Neuronal stem cell (in vitro differentiated cells): Measurements from ENCODE around the gene DLG2.

Experiments used
- DNase-seq: peaks from one replicate; pipeline ENCODE4 v3.0.0-alpha.2; 2013; ENCODE audit warnings: low spot score
- H2AFZ ChIP-seq: one replicate; pipeline ENCODE4 v1.6.1; 2013; ENCODE audit warnings: mild to moderate bottlenecking, low read length, inconsistent platforms
- H2AK5ac ChIP-seq: 2 replicates; pipeline ENCODE4 v1.6.1; 2013; ENCODE audit warnings: low read depth, mild to moderate bottlenecking, inconsistent platforms, low read length, moderate library complexity, mixed read lengths
- H2BK120ac ChIP-seq: 2 replicates; pipeline ENCODE4 v1.6.1; 2013; ENCODE audit warnings: low read depth, mild to moderate bottlenecking, inconsistent platforms, low read length, moderate library complexity, mixed read lengths
- H2BK12ac ChIP-seq: one replicate; pipeline ENCODE4 v1.6.1; 2013; ENCODE audit warnings: low read length, inconsistent platforms
- H2BK15ac ChIP-seq: 2 replicates; pipeline ENCODE4 v1.6.1; 2013; ENCODE audit warnings: mild to moderate bottlenecking, low read length, inconsistent platforms, mixed read lengths
- H2BK5ac ChIP-seq: one replicate; pipeline ENCODE4 v1.6.1; 2013; ENCODE audit warnings: inconsistent platforms, mild to moderate bottlenecking, low read length, moderate library complexity
- H3K14ac ChIP-seq: one replicate; pipeline ENCODE4 v1.6.1; 2013; ENCODE audit warnings: low read length, inconsistent platforms
- H3K18ac ChIP-seq: 2 replicates; pipeline ENCODE4 v1.6.1; 2013; ENCODE audit warnings: low read length, inconsistent platforms
- H3K23ac ChIP-seq: 2 replicates; pipeline ENCODE4 v1.6.1; 2013; ENCODE audit warnings: low read depth, mild to moderate bottlenecking, mixed read lengths, low read length, inconsistent platforms; ENCODE audit not compliant: poor library complexity
- H3K27ac ChIP-seq: replicated peaks from 3 replicates; pipeline ENCODE4 v1.5.1; 2013; ENCODE audit warnings: low read length, inconsistent platforms
- H3K27me3 ChIP-seq, 3 experiments: 2 replicates each; pipeline ENCODE4 v1.6.1; 2013; ENCODE audit warnings: low read length in 3 of 3, mild to moderate bottlenecking in 2 of 3, inconsistent platforms in 1 of 3, low read depth in 1 of 3, mixed read lengths in 1 of 3, moderate library complexity in 1 of 3; ENCODE audit not compliant: control insufficient read depth in 3 of 3, insufficient read depth in 3 of 3
- H3K36me3 ChIP-seq, 2 donors: replicated peaks in 1 of 2; 2 replicates each; pipeline ENCODE4 v1.6.1; 2013; ENCODE audit warnings: low read length in 2 of 2; ENCODE audit not compliant: control insufficient read depth in 2 of 2, insufficient read depth in 2 of 2
- H3K4ac ChIP-seq: 2 replicates; pipeline ENCODE4 v1.6.1; 2013; ENCODE audit warnings: inconsistent platforms, mild to moderate bottlenecking, low read length, moderate library complexity
- H3K4me1 ChIP-seq, 2 donors: 1 replicate in 1 of 2; 2 replicates in 1 of 2; pipeline ENCODE4 v1.6.1; 2013; ENCODE audit warnings: low read length in 2 of 2, low read depth in 1 of 2; ENCODE audit not compliant: control insufficient read depth in 2 of 2, insufficient read depth in 1 of 2
- H3K4me2 ChIP-seq: one replicate; pipeline ENCODE4 v1.6.1; 2013; ENCODE audit warnings: mild to moderate bottlenecking, low read length, inconsistent platforms; ENCODE audit not compliant: insufficient read depth, poor library complexity, severe bottlenecking
- H3K4me3 ChIP-seq, 2 donors: 2 replicates each; pipeline ENCODE4 v1.5.1; 2013; ENCODE audit warnings: low read length in 2 of 2, mild to moderate bottlenecking in 2 of 2, inconsistent platforms in 1 of 2, moderate library complexity in 1 of 2
- H3K79me1 ChIP-seq: one replicate; pipeline ENCODE4 v1.6.1; 2013; ENCODE audit warnings: low read depth, mild to moderate bottlenecking, inconsistent platforms, low read length, moderate library complexity
- H3K9ac ChIP-seq: one replicate; pipeline ENCODE4 v1.6.1; 2013; ENCODE audit warnings: mild to moderate bottlenecking, low read depth, low read length, inconsistent platforms; ENCODE audit not compliant: poor library complexity
- H3K9me3 ChIP-seq, 2 donors: replicated peaks in 1 of 2; 2 replicates each; pipeline versions ENCODE3 to v1.6.1; 2013; ENCODE audit warnings: low read length in 2 of 2, mild to moderate bottlenecking in 2 of 2, inconsistent platforms in 1 of 2, low read depth in 1 of 2, mixed read lengths in 1 of 2, moderate library complexity in 1 of 2; ENCODE audit not compliant: control insufficient read depth in 2 of 2, insufficient read depth in 1 of 2
- H4K8ac ChIP-seq: one replicate; pipeline ENCODE4 v1.6.1; 2013; ENCODE audit warnings: low read depth, mild to moderate bottlenecking, inconsistent platforms, low read length, moderate library complexity
- H4K91ac ChIP-seq: one replicate; pipeline ENCODE4 v1.6.1; 2013; ENCODE audit warnings: low read length, low read depth, mild to moderate bottlenecking, inconsistent platforms; ENCODE audit not compliant: poor library complexity
- whole genome bisulfite sequencing, 2 donors: extraction: QIAGEN DNeasy Blood & Tissue Kit; methylation state at CpG; one replicate each; pipeline ENCODE4 v1.1.7; 2013; ENCODE audit warnings: missing lambda C conversion rate in 2 of 2, mixed read lengths in 1 of 2; ENCODE audit not compliant: insufficient read length in 2 of 2, insufficient replicate concordance in 1 of 2; ENCODE audit errors: extremely low coverage in 2 of 2; 5-methylcytosine and 5-hydroxymethylcytosine counted together

DLG2 gene

GRCh38 chr11:84022201-84022600, 1604.9 kb downstream of the DLG2 start:
- no CpG with 5 or more reads among the region's 1 CpG for WGBS, 2 donors
- H3K27ac ChIP-seq = peak overlapping the region; percentile 92

GRCh38 chr11:84021291-84021690, 1605.9 kb downstream of the DLG2 start:
- H3K4me2 ChIP-seq = no peak overlapping the region
- no peaks in the 10 kb centered on the region for H3K27me3 ChIP-seq
- no peak overlapping the region for H4K91ac ChIP-seq
- H2BK120ac ChIP-seq = no peak overlapping the region
- no peak overlapping the region for H3K9ac ChIP-seq
- H2AK5ac ChIP-seq = no peak overlapping the region
- H4K8ac ChIP-seq = no peak overlapping the region
- peak overlapping the region; percentile 5 for H3K27ac ChIP-seq
- no peak overlapping the region for H3K14ac ChIP-seq
- WGBS, 2 donors = no CpG with 5 or more reads among the region's 2 CpGs
- H2BK12ac ChIP-seq = no peak overlapping the region
- no peak overlapping the region for H3K18ac ChIP-seq
- H3K23ac ChIP-seq = no peak overlapping the region
- H3K4ac ChIP-seq = no peak overlapping the region
- H3K79me1 ChIP-seq = no peaks in the 10 kb centered on the region
- no peak for DNase-seq
- no peaks in the 10 kb centered on the region for H3K36me3 ChIP-seq
- peaks cover 8 to 20% of the 10 kb centered on the region in 2 donors for H3K4me1 ChIP-seq
- no peak overlapping the region for H3K4me3 ChIP-seq
- H2AFZ ChIP-seq = no peak overlapping the region
- no peak overlapping the region for H2BK5ac ChIP-seq
- no peak overlapping the region for H2BK15ac ChIP-seq
- peaks cover 0 to 3% of the 10 kb centered on the region in 2 donors for H3K9me3 ChIP-seq

More at GRCh38 chr11:84022201-84022600, 1604.9 kb downstream of the DLG2 start:
- no peak overlapping the region for H2BK15ac ChIP-seq
- H3K4me1 ChIP-seq = peaks cover 8 to 20% of the 10 kb centered on the region in 2 donors
- no peak overlapping the region for H2BK12ac ChIP-seq
- no peaks in the 10 kb centered on the region for H3K36me3 ChIP-seq
- H3K27me3 ChIP-seq = no peaks in the 10 kb centered on the region
- no peak overlapping the region for H2AK5ac ChIP-seq
- peak; percentile 72 for DNase-seq
- no peak overlapping the region for H2AFZ ChIP-seq
- H3K18ac ChIP-seq = no peak overlapping the region
- H2BK5ac ChIP-seq = no peak overlapping the region
- no peak overlapping the region for H3K23ac ChIP-seq
- H3K9ac ChIP-seq = no peak overlapping the region
- H3K4me2 ChIP-seq = peak overlapping the region; percentile 21
- peaks cover 0 to 3% of the 10 kb centered on the region in 2 donors for H3K9me3 ChIP-seq
- H3K14ac ChIP-seq = no peak overlapping the region
- no peak overlapping the region for H3K4me3 ChIP-seq
- H3K4ac ChIP-seq = no peak overlapping the region
- H2BK120ac ChIP-seq = no peak overlapping the region
- H3K79me1 ChIP-seq = no peaks in the 10 kb centered on the region
- no peak overlapping the region for H4K8ac ChIP-seq
- H4K91ac ChIP-seq = no peak overlapping the region

GRCh38 chr11:84019571-84020194, 1607.5 kb downstream of the DLG2 start:
- no peak overlapping the region for H3K4me3 ChIP-seq
- no peak overlapping the region for H2BK120ac ChIP-seq
- no peaks in the 10 kb centered on the region for H3K9me3 ChIP-seq
- no peak overlapping the region for H2AK5ac ChIP-seq
- WGBS, 2 donors = no CpG with 5 or more reads among the region's 5 CpGs
- DNase-seq = no peak
- H3K14ac ChIP-seq = no peak overlapping the region
- H4K8ac ChIP-seq = no peak overlapping the region
- H3K27ac ChIP-seq = no peak overlapping the region
- no peak overlapping the region for H3K9ac ChIP-seq
- no peak overlapping the region for H3K4ac ChIP-seq
- no peak overlapping the region for H2BK15ac ChIP-seq
- H3K18ac ChIP-seq = peak overlapping the region; percentile 77
- H3K4me1 ChIP-seq = peaks cover 8 to 20% of the 10 kb centered on the region in 2 donors
- no peak overlapping the region for H2BK5ac ChIP-seq
- no peak overlapping the region for H3K4me2 ChIP-seq
- no peak overlapping the region for H3K23ac ChIP-seq
- no peak overlapping the region for H2AFZ ChIP-seq
- H2BK12ac ChIP-seq = no peak overlapping the region
- no peaks in the 10 kb centered on the region for H3K36me3 ChIP-seq
- no peaks in the 10 kb centered on the region for H3K27me3 ChIP-seq
- no peaks in the 10 kb centered on the region for H3K79me1 ChIP-seq
- H4K91ac ChIP-seq = no peak overlapping the region

- H2AFZ ChIP-seq = no peak overlapping the region
- no peak overlapping the region for H3K9ac ChIP-seq
- H2AK5ac ChIP-seq = no peak overlapping the region
- H3K4me1 ChIP-seq = no peaks in the 10 kb centered on the region
- DNase-seq = no peak
- no peak overlapping the region for H3K18ac ChIP-seq
- H3K36me3 ChIP-seq = no peaks in the 10 kb centered on the region
- WGBS, 2 donors = no CpG with 5 or more reads among the region's 3 CpGs
- no peaks in the 10 kb centered on the region for H3K27me3 ChIP-seq
- H3K9me3 ChIP-seq = no peaks in the 10 kb centered on the region
- no peak overlapping the region for H3K4ac ChIP-seq
- H3K14ac ChIP-seq = no peak overlapping the region
- no peak overlapping the region for H2BK120ac ChIP-seq
- H2BK12ac ChIP-seq = no peak overlapping the region
- H2BK5ac ChIP-seq = no peak overlapping the region
- no peaks in the 10 kb centered on the region for H3K79me1 ChIP-seq
- H4K8ac ChIP-seq = no peak overlapping the region
- no peak overlapping the region for H4K91ac ChIP-seq
- no peak overlapping the region for H2BK15ac ChIP-seq
- no peak overlapping the region for H3K4me3 ChIP-seq
- no peak overlapping the region for H3K4me2 ChIP-seq
- H3K23ac ChIP-seq = no peak overlapping the region
- H3K27ac ChIP-seq = no peak overlapping the region
Measured at GRCh38 chr11:84014539-84014938, 1612.6 kb downstream of the DLG2 start.
